Measurements from ENCODE around the gene ALK. TPM values are rescaled to one million over a fixed set of nuclear protein-coding genes. Genes with fewer than 3 reads are reported as not detected.
A peak's percentile ranks its signal among the peaks of the same experiment; 100 is the strongest.

The ALK gene
- total RNA-seq, 2 experiments from 2014 or later: not detected

- Mint-ChIP-seq H3K36me3 (peaks cover 24% of the 10 kb centered on the region), H3K9me3 (ENCODE audit: low read depth) (no peaks in the 10 kb centered on the region), H3K4me3 (no peak overlapping the region), H3K27ac (no peak overlapping the region), H3K4me1 (no peaks in the 10 kb centered on the region), H3K27me3 (no peaks in the 10 kb centered on the region)
- CTCF ChIA-PET: no interaction called here
- ATAC-seq (no peak), DNase-seq (no peak)
Observed at GRCh38 chr2:29174937-29175336, 746.4 kb downstream of the ALK start.

DNA sequence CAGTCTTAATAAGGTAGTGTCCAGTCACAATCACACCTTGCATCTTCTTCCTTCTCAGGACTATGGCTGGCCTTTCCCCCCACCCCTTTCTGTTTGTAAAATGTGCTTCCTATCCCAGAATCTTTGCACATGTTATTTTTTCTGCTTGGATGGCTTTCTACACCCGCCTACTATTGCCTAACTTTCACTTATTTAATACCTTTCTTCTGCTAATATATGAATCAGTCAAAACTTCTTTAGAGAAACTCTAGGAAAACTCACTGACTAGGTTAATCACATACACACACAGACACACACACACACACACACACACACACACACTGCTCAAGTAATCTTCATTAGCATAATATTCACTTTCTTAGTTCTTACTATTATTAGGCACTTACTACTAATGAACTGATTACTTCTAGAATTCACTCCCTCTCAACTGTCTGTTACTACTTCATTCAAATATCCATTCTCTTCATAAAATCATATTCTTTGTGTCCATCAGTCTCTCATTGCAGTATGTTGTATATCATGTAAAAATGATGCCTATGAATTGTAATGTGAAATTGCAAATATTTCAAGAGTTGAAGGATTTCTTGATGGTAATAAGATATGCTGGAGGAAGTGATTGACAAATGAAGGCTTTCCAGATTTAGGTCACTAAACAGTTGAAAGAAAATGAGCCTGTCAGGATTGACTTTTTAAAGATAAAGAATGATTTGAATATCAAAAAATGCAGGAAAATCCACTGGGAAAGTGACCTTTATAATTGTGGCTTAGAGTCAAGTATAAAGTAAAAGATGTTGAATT lies 754.9 kb downstream of the ALK start:
- Mint-ChIP-seq H3K4me3 (no peak overlapping the region), H3K4me1 (no peaks in the 10 kb centered on the region), H3K9me3 (ENCODE audit: low read depth) (no peaks in the 10 kb centered on the region), H3K36me3 (peaks cover 19% of the 10 kb centered on the region), H3K27ac (no peak overlapping the region), H3K27me3 (no peaks in the 10 kb centered on the region)
- CTCF ChIA-PET: no interaction called here
- ATAC-seq (no peak), DNase-seq (no peak)

DNA sequence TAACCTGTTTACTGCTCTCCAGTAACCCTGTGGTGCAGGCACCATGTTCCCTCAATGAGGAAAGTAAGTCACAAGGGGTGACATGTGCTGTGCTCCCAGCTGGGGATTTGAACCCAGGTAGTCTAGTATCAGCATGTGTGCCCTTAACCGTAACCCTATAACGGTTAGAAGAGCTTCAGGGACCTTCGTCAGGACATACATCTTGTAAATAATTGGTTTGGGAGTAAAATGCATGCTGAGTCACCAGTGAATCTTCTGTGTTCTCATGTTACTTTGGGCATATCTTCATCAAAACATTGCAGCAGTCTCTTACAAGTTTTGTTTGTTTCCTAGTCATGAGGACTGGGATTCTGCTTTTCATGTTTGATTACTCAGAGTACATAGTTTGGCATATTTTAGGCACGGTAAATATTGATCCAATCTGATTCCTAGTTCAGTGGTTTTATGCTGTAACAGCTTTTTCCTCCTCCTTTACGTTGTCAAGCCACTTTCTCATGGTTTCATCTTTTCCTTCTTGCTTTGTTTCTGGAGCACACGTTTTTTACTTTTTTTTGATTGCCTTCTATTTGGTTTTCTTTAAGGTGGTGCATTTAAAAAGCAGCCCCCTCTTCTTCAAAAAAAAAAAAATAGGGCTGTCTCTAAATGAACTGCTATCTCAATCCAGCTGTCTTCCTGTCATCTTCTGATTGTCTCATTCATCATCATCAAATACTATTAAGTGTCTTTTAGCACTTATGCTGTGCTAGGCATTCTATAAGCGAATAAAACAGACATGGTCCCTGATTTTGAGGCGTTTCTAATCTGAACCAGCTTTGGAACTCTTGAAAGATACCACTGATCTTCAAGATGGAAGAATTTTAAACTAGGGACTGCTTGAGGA lies 755.8 kb downstream of the ALK start:
- no peaks in the 10 kb centered on the region for H3K27me3 Mint-ChIP-seq
- DNase-seq: no peak
- no peak overlapping the region for H3K27ac Mint-ChIP-seq
- peaks cover 19% of the 10 kb centered on the region for H3K36me3 Mint-ChIP-seq
- H3K4me1 Mint-ChIP-seq: no peaks in the 10 kb centered on the region
- H3K4me3 Mint-ChIP-seq: no peak overlapping the region
- H3K9me3 Mint-ChIP-seq (ENCODE audit: low read depth): no peaks in the 10 kb centered on the region
- no peak for ATAC-seq
- CTCF ChIA-PET: no interaction called here

- DNase-seq (no peak), ATAC-seq (no peak)
- Mint-ChIP-seq H3K27me3 (no peaks in the 10 kb centered on the region), H3K4me1 (no peaks in the 10 kb centered on the region), H3K9me3 (ENCODE audit: low read depth) (no peaks in the 10 kb centered on the region), H3K4me3 (no peak overlapping the region), H3K27ac (no peak overlapping the region), H3K36me3 (peaks cover 23% of the 10 kb centered on the region)
- CTCF ChIA-PET: no interaction called here
Observed at GRCh38 chr2:29164091-29164846, 757.1 kb downstream of the ALK start.

GRCh38 chr2:29162204-29162928 lies 759.0 kb downstream of the ALK start:
- H3K27ac Mint-ChIP-seq: no peak overlapping the region
- DNase-seq: no peak
- H3K36me3 Mint-ChIP-seq: peaks cover 25% of the 10 kb centered on the region
- H3K9me3 Mint-ChIP-seq (ENCODE audit: low read depth): no peaks in the 10 kb centered on the region
- no peaks in the 10 kb centered on the region for H3K4me1 Mint-ChIP-seq
- H3K27me3 Mint-ChIP-seq: no peaks in the 10 kb centered on the region
- CTCF ChIA-PET: no interaction called here
- no peak overlapping the region for H3K4me3 Mint-ChIP-seq
- ATAC-seq: no peak

- Mint-ChIP-seq H3K27ac (no peak overlapping the region), H3K27me3 (no peaks in the 10 kb centered on the region), H3K9me3 (ENCODE audit: low read depth) (no peaks in the 10 kb centered on the region), H3K4me3 (no peak overlapping the region), H3K36me3 (peaks cover 31% of the 10 kb centered on the region), H3K4me1 (peaks cover 4% of the 10 kb centered on the region)
- ATAC-seq (no peak), DNase-seq (no peak)
- CTCF ChIA-PET: no interaction called here
Observed at GRCh38 chr2:29160184-29160583, 761.2 kb downstream of the ALK start.

DNA sequence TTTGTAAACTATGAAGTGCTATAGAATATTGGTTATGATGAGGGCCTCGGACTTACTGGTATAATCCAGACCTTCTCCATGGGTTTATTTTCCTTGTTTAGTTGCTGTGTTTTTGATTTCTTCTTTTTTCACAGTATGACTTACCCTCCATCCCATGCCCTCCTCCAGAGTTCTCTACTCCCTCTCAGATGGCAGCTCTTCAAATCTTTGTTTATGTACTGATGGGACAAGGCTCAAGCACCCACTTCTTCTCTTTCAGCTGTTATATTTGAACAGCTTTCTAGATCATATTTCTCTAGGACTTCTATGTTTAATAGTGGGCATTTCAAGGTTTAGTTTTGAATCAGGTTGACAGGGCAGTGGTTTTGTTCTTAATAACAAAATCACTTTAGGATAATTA lies 762.3 kb downstream of the ALK start:
- peaks cover 41% of the 10 kb centered on the region for H3K36me3 Mint-ChIP-seq
- H3K27ac Mint-ChIP-seq: no peak overlapping the region
- no peak for ATAC-seq
- no peak overlapping the region for H3K4me3 Mint-ChIP-seq
- no peaks in the 10 kb centered on the region for H3K9me3 Mint-ChIP-seq (ENCODE audit: low read depth)
- CTCF ChIA-PET: no interaction called here
- no peaks in the 10 kb centered on the region for H3K27me3 Mint-ChIP-seq
- no peak for DNase-seq
- peaks cover 15% of the 10 kb centered on the region for H3K4me1 Mint-ChIP-seq

- no peak overlapping the region for H3K4me3 Mint-ChIP-seq
- no peaks in the 10 kb centered on the region for H3K9me3 Mint-ChIP-seq (ENCODE audit: low read depth)
- H3K27ac Mint-ChIP-seq: no peak overlapping the region
- H3K27me3 Mint-ChIP-seq: no peaks in the 10 kb centered on the region
- DNase-seq (no peak), ATAC-seq (no peak)
- peaks cover 20% of the 10 kb centered on the region for H3K4me1 Mint-ChIP-seq
- peaks cover 55% of the 10 kb centered on the region for H3K36me3 Mint-ChIP-seq
- CTCF ChIA-PET: no interaction called here
Observed at GRCh38 chr2:29157131-29157530, 764.3 kb downstream of the ALK start.

DNA sequence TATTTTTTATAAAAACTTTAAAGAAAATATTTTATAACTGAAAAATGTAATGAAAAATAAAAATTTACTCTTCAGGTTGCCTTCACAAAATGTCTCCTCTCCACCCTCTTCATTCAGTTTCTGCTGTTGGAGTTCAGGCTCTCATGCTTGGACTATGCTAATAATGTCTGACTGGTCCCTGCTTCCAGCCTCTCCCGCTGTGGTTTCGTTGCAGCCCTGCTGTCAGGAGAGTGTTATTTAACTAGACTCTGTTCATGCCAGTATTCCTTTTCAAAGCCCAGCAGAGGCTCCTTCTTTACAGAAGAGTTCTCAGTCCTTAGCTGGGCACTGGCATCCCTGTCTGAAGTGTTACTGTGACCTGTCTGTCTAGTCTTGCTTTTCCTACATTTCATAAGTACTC lies 765.8 kb downstream of the ALK start:
- DNase-seq: no peak
- Mint-ChIP-seq H3K4me3 (no peak overlapping the region), H3K4me1 (peaks cover 20% of the 10 kb centered on the region), H3K27ac (no peak overlapping the region), H3K36me3 (peaks cover 54% of the 10 kb centered on the region), H3K27me3 (no peaks in the 10 kb centered on the region), H3K9me3 (ENCODE audit: low read depth) (no peaks in the 10 kb centered on the region)
- CTCF ChIA-PET: no interaction called here
- no peak for ATAC-seq

DNA sequence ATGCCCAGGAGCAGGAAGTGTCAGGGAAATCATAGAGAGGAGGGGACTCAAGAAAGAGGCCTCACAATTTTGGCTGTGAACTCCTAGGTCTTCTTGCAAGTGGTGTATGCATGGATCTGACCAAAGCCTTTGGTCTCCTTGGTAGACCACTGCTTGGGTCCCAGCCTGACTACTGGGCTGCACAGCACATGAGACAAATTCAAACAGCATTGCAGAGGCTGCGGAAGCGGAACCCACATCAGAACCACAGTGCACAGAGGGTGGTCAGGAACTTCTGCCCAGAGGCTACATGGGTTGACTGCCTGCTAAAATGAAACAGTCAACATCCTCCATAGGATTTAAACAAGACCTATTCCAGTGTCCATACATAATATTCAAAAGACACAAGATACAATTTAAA lies 766.8 kb downstream of the ALK start:
- Mint-ChIP-seq H3K27me3 (no peaks in the 10 kb centered on the region), H3K9me3 (ENCODE audit: low read depth) (no peaks in the 10 kb centered on the region), H3K4me1 (peaks cover 26% of the 10 kb centered on the region), H3K4me3 (no peak overlapping the region), H3K36me3 (peaks cover 51% of the 10 kb centered on the region), H3K27ac (peak overlapping the region; percentile 67)
- peak; percentile 82 for ATAC-seq
- DNase-seq: peak; percentile 68
- CTCF ChIA-PET: no interaction called here

DNA sequence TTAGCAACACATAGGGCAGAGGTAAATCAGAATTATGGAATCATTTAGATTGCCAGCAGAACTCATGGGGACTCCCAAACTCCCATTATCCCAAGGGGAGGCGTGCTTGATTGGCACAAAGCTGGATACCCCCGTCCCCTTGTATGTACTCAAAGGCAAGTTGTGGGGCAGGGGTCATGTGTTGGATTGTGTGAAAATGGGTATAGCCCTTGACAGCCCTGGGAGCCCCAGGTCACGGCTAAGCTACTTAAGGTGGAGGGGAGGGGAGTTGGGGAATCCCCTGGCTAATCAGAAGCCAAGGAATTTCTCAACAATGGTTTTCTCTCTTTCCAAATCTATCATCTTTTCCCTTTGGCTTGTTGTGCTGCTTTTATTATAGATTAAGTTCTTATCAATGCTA lies 773.4 kb downstream of the ALK start:
- Mint-ChIP-seq H3K4me1 (peaks cover 6% of the 10 kb centered on the region), H3K27me3 (no peaks in the 10 kb centered on the region), H3K36me3 (peaks cover 33% of the 10 kb centered on the region), H3K27ac (no peak overlapping the region), H3K4me3 (no peak overlapping the region), H3K9me3 (ENCODE audit: low read depth) (no peaks in the 10 kb centered on the region)
- no peak for ATAC-seq
- CTCF ChIA-PET: no interaction called here
- no peak for DNase-seq

DNA sequence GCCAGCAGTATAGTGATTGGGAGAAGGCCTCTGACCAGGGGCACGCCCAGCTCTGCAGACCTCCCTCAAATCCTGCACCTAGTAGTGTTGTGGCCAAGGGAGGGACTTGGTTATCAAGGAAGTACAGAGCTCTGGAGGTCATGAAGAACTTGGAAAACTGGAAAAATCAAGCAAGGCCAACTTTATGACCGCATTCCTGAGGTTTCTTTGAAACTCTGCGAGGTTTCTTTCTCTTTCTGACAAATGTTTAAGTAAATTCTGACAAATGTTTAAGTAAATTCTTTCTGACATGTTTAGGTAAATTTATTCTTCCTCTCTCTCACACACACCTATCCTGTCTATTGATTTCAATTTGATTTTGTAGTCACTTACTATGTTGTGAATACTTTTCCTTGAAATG lies 775.2 kb downstream of the ALK start:
- no peak overlapping the region for H3K4me3 Mint-ChIP-seq
- no peak for DNase-seq

GRCh38 chr2:29143657-29144056 lies 777.7 kb downstream of the ALK start:
- H3K4me1 Mint-ChIP-seq: peaks cover 21% of the 10 kb centered on the region
- peaks cover 50% of the 10 kb centered on the region for H3K36me3 Mint-ChIP-seq
- CTCF ChIA-PET: interaction anchor here (1.2 kb wide), 1 partner anchor 26 kb away, joined by 4 read pairs; no protein-coding TSS in a partner anchor
- no peaks in the 10 kb centered on the region for H3K27me3 Mint-ChIP-seq
- no peak overlapping the region for H3K27ac Mint-ChIP-seq
- ATAC-seq: no peak
- H3K4me3 Mint-ChIP-seq: no peak overlapping the region
- no peak for DNase-seq
- H3K9me3 Mint-ChIP-seq (ENCODE audit: low read depth): peaks cover 8% of the 10 kb centered on the region

More for the DNA sequence above, 775.2 kb downstream of the ALK start:
- Mint-ChIP-seq H3K9me3 (ENCODE audit: low read depth) (no peaks in the 10 kb centered on the region), H3K4me1 (peaks cover 8% of the 10 kb centered on the region), H3K27me3 (no peaks in the 10 kb centered on the region), H3K36me3 (peaks cover 31% of the 10 kb centered on the region), H3K27ac (no peak overlapping the region)
- CTCF ChIA-PET: no interaction called here
- no peak for ATAC-seq

All from activated CD8-positive, alpha-beta memory T cell treated with anti-CD3 and anti-CD28 coated beads, Interleukin-2, amount 10 ng/mL, durations not matched to agents 7 days and 5 days (primary cell).